AG04450 (cell line): ENCODE data around the gene TMEM214. TPM values are rescaled to one million over a fixed set of nuclear protein-coding genes. Genes with fewer than 3 reads are reported as not detected.
A peak's percentile ranks its signal among the peaks of the same experiment; 100 is the strongest.

ENCODE experiments used
- CTCF ChIA-PET: fragments of 300-600, 350-600 bp; formaldehyde crosslinking; extraction: SDS; loops from one replicate; lab custom pipeline; 2022; ENCODE audit warnings: antibody characterized with exemption, inconsistent platforms; lab: Charles Lee
- POLR2A ChIA-PET: fragments of 350-600 bp; formaldehyde crosslinking; extraction: SDS; loops from one replicate; lab custom pipeline; 2021; ENCODE audit warnings: antibody characterized with exemption, inconsistent platforms; lab: Yijun Ruan, JAX
- DNase-seq: peaks from one replicate; pipeline ENCODE4 v3.0.0-alpha.2; 2011; ENCODE audit warnings: low read depth, low spot score
- H3K27ac ChIP-seq: one replicate; pipeline ENCODE4 v1.5.1; 2012; ENCODE audit warnings: low read depth, low read length, control low read depth
- H3K27me3 ChIP-seq: one replicate; pipeline ENCODE4 v1.6.0; 2012; ENCODE audit warnings: low read length; ENCODE audit not compliant: control insufficient read depth, insufficient read depth
- H3K4me3 ChIP-seq: 2 replicates; pipeline ENCODE4 v1.5.1; 2011; ENCODE audit warnings: mild to moderate bottlenecking, low read depth, low read length, control low read depth
- H3K9me3 ChIP-seq: 2 replicates; pipeline ENCODE4 v1.5.1; 2012; ENCODE audit warnings: low read length; ENCODE audit not compliant: control insufficient read depth, insufficient read depth
- polyA plus RNA-seq: library from polyadenylated mRNA; depleted of rRNA; stranded (reverse); fragments of >200 nt; gene quantifications from 2 replicates; pipeline ENCODE4 v1.2.3, GENCODE V29; 2011
- TF ChIP-seq, protein P1 (sequence below): IDR thresholded peaks from 2 replicates; pipeline ENCODE4 v1.5.1; 2011; ENCODE audit warnings: low read depth, low read length, control low read depth, inconsistent platforms

The TMEM214 gene
- polyA plus RNA-seq, 1 experiment: 121 TPM

DNA sequence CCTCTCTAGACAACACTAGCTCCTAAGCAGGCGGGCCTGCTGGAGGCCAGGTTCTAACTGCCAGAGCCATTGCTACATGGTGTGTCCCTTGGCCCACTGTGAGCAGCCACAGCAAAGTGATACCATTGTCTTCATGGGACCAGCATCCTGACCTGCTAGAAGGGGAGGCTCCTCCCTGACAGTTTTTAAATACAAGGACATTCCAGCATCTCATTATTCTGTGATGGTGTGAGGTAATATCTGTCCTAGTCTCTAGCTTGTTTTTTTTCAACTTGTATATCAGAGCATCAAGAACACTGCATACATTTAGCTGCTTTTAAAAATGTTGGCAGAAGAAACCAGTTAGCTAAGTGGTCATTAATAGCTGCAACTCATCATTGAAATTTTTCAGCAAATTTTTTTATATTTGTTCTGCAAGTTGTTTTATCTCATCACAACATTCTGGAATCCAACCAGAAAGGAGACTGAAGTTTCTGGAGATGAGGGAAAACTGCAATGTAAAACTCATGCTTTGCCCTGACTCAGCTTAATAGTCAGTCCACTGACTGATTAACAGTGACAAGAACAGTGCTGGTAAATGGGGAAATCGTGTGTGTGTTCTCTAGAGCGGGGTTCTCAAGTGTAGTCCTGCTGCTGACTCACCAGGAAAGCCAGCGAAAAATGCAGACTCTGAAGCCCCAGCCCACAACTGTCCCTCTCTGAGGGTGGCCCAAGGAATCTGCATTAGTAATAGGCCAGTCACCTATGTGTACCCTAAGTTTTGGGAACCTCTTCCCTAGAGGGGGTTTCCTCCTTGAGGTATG lies 44.5 kb upstream of the TMEM214 start:
- no peaks in the 10 kb centered on the region for H3K27me3 ChIP-seq
- peak overlapping the region; percentile 52 for H3K27ac ChIP-seq
- no peaks in the 10 kb centered on the region for H3K9me3 ChIP-seq
- ChIA-PET CTCF (interaction anchor here (1.4 to 1.6 kb wide), 2 partner anchors 46 to 142 kb away, joined by 4 read pairs; no protein-coding TSS in a partner anchor), POLR2A (interaction anchor here (1.3 kb wide), 1 partner anchor 62 kb away, joined by 4 read pairs; no protein-coding TSS in a partner anchor)
- no peak for DNase-seq
- H3K4me3 ChIP-seq: no peak overlapping the region
- TF ChIP-seq, protein P1, sequence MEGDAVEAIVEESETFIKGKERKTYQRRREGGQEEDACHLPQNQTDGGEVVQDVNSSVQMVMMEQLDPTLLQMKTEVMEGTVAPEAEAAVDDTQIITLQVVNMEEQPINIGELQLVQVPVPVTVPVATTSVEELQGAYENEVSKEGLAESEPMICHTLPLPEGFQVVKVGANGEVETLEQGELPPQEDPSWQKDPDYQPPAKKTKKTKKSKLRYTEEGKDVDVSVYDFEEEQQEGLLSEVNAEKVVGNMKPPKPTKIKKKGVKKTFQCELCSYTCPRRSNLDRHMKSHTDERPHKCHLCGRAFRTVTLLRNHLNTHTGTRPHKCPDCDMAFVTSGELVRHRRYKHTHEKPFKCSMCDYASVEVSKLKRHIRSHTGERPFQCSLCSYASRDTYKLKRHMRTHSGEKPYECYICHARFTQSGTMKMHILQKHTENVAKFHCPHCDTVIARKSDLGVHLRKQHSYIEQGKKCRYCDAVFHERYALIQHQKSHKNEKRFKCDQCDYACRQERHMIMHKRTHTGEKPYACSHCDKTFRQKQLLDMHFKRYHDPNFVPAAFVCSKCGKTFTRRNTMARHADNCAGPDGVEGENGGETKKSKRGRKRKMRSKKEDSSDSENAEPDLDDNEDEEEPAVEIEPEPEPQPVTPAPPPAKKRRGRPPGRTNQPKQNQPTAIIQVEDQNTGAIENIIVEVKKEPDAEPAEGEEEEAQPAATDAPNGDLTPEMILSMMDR: no peak

DNA sequence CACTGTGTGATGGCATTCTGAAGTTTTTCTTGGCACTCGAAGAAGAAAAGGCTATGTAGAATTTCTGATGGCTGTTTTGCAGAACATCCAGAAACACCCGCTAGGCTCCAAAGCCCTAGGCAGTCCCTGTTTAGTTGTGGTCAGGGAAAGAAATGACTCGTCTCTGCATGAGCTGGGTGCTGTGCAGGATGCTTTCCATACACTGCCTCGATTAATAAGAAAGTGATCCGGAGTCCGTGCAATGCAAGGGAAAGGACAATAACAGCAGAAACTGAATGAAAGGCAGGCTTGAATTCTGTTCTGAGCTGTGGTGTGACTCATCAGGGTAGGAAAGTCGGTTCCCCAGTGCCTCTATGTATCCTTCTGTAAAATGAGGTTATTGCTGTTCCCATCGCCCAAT lies 43.6 kb upstream of the TMEM214 start:
- Histone ChIP-seq H3K4me3 (no peak overlapping the region), H3K9me3 (no peaks in the 10 kb centered on the region), H3K27ac (no peak overlapping the region), H3K27me3 (no peaks in the 10 kb centered on the region)
- TF ChIP-seq, protein P1: no peak
- no peak for DNase-seq
- ChIA-PET CTCF (interaction anchor here (1.7 kb wide), 1 partner anchor 28 kb away, joined by 5 read pairs; no protein-coding TSS in a partner anchor), POLR2A (interaction anchor here (1.3 kb wide), 1 partner anchor 61 kb away, joined by 4 read pairs; no protein-coding TSS in a partner anchor)

DNA sequence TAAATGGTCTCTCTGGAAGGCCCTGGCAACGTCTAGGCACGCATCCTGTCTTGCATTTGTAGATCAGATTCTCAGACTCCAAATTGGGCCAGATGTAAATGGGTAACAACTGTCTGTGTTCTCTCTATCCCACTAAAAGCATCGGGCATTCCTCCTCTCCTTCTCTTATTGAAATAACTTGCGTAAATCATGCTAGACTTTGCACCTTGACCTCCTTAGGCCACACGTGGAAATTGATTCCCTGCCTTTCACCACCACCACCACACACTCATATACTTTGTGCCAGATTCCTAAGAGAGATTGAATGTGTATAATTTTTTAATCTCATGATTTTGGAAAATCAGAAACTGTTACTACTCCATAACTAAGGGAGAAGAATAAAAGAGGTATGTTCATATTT lies 41.0 kb upstream of the TMEM214 start:
- Histone ChIP-seq H3K27ac (no peak overlapping the region), H3K27me3 (no peaks in the 10 kb centered on the region), H3K4me3 (no peak overlapping the region), H3K9me3 (no peaks in the 10 kb centered on the region)
- ChIA-PET POLR2A (no interaction called here), CTCF (no interaction called here)
- no peak for DNase-seq
- TF ChIP-seq, protein P1: no peak

DNA sequence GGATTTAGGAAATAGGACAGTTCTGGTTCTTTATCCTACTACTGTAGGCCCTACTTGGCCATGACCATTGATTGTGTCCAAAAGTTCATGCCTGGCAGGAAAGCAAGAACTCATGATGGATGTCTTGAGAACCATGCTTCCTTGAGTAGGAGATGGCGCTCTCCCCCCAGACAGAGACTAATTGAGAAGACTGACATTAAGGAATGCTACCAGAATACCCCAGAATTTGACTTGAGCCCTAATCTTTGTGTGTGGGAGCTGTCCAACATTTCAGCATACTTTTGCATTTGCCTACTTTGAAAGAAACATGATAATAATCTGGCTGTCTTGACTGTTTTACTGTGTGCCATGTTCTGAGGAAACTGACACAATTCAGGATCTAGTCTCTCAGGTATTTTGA lies 39.0 kb upstream of the TMEM214 start:
- no peak for DNase-seq
- CTCF ChIA-PET: interaction anchor here (0.8 to 1.6 kb wide), 2 partner anchors 12 to 148 kb away, joined by 3 to 4 read pairs; no protein-coding TSS in a partner anchor
- TF ChIP-seq, protein P1: no peak
- Histone ChIP-seq H3K27ac (no peak overlapping the region), H3K4me3 (no peak overlapping the region), H3K27me3 (no peaks in the 10 kb centered on the region), H3K9me3 (no peaks in the 10 kb centered on the region)
- POLR2A ChIA-PET: interaction anchor here (0.5 kb wide), 1 partner anchor 1999 kb away, joined by 6 read pairs; no protein-coding TSS in a partner anchor

DNA sequence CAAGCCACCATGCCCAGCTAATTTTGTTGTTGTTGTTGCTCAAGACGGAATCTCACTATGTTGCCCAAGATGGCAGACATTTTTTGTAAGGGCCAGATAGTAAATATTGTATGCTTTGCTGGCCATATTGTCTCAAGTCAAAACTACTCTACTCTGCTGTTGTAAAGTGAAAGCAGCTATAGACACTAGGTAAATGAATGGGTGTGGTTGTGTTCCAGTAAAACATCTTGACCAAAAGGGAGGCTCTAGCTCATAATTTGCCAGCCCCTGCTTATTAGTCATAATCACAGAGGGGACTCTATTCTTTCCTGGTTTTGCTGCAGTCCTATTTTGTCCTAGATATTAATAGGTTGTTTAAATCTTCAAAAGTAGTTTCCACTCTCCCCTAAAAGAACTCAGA lies 37.8 kb upstream of the TMEM214 start:
- no peak for DNase-seq
- H3K4me3 ChIP-seq: no peak overlapping the region
- TF ChIP-seq, protein P1: no peak
- POLR2A ChIA-PET: interaction anchor here (0.7 kb wide), 1 partner anchor 20 kb away, joined by 6 read pairs; no protein-coding TSS in a partner anchor
- CTCF ChIA-PET: no interaction called here
- no peaks in the 10 kb centered on the region for H3K9me3 ChIP-seq
- H3K27ac ChIP-seq: no peak overlapping the region
- H3K27me3 ChIP-seq: no peaks in the 10 kb centered on the region
